Mammary epithelial cell (primary cell): ENCODE measurements around the gene ADAMTS10.

ENCODE experiments used
- EZH2 ChIP-seq: IDR thresholded peaks from 2 replicates; pipeline ENCODE4 v1.6.1; 2012; ENCODE audit warnings: low read length, inconsistent platforms, borderline replicate concordance
- TF ChIP-seq, protein P1 (sequence below), 2 donors: IDR thresholded peaks in 1 of 2; conservative IDR thresholded peaks in 1 of 2; 2 replicates each; pipeline ENCODE4 v1.5.1; 2011 to 2012; ENCODE audit warnings: inconsistent platforms in 2 of 2, low read length in 2 of 2, mild to moderate bottlenecking in 2 of 2, control low read depth in 1 of 2, low read depth in 1 of 2; ENCODE audit not compliant: insufficient read depth in 1 of 2; ENCODE audit errors: extremely low read depth in 1 of 2

DNA sequence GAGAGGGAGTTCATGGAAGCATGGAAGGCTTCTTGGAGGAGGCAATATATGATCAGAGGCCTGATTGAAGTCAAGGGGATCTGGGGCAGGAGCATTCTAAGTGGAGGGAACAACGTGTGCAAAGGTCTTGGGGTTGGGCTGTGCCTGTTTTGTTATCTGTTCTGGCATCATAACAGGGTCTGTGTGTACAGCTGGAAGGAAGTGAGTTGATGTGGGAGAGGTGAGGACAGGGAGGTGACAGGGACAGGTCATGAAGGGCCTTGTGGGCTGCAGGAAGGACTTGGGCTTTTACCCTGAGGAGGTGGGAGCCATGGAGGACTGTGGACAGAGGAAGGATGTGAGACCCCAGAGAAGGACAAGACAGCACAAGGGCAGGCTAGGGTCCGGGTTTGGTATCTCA, 18.7 kb upstream of the ADAMTS10 start:
- TF ChIP-seq, protein P1, sequence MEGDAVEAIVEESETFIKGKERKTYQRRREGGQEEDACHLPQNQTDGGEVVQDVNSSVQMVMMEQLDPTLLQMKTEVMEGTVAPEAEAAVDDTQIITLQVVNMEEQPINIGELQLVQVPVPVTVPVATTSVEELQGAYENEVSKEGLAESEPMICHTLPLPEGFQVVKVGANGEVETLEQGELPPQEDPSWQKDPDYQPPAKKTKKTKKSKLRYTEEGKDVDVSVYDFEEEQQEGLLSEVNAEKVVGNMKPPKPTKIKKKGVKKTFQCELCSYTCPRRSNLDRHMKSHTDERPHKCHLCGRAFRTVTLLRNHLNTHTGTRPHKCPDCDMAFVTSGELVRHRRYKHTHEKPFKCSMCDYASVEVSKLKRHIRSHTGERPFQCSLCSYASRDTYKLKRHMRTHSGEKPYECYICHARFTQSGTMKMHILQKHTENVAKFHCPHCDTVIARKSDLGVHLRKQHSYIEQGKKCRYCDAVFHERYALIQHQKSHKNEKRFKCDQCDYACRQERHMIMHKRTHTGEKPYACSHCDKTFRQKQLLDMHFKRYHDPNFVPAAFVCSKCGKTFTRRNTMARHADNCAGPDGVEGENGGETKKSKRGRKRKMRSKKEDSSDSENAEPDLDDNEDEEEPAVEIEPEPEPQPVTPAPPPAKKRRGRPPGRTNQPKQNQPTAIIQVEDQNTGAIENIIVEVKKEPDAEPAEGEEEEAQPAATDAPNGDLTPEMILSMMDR (conservative IDR thresholded peaks at IDR 0.05 in 1 of 2, IDR thresholded peaks at IDR 0.05 in 1 of 2; ENCODE audit: extremely low read depth in 1 of 2, insufficient read depth in 1 of 2, low read depth in 1 of 2, low read length in 2 of 2): no peak
- TF ChIP-seq EZH2: no peak
